Activated CD4-positive, alpha-beta memory T cell treated with anti-CD3 and anti-CD28 coated beads for 36 hours (primary cell): ENCODE measurements around the gene LIMK2. TPM values are rescaled to one million over a fixed set of nuclear protein-coding genes. Genes with fewer than 3 reads are reported as not detected.
"Not testable (repeated sequence)": the region's sequence is repeated elsewhere in the genome, so short reads cannot be mapped to it uniquely, and the experiment has no call there.

Experiments used
- CTCF ChIA-PET: fragments of 350-600 bp; sonication (Branson Sonifier 250); formaldehyde crosslinking; loops from one replicate; lab custom pipeline; 2021; ENCODE audit warnings: antibody characterized with exemption, inconsistent platforms; lab: Charles Lee
- POLR2A ChIA-PET: fragments of 350-600 bp; sonication (Branson Sonifier 250); formaldehyde crosslinking; loops from one replicate; lab custom pipeline; 2021; ENCODE audit warnings: antibody characterized with exemption; lab: Charles Lee
- DNase-seq: peaks from one replicate; pipeline ENCODE4 v3.0.0-alpha.2; 2020
- H3K27ac Mint-ChIP-seq: one replicate; pipeline ENCODE4 v1.8.0; 2021; ENCODE audit warnings: mixed read lengths
- H3K27me3 Mint-ChIP-seq: one replicate; pipeline ENCODE4 v1.8.0; 2021; ENCODE audit warnings: mixed read lengths
- H3K36me3 Mint-ChIP-seq: one replicate; pipeline ENCODE4 v1.8.0; 2021; ENCODE audit warnings: mixed read lengths
- H3K4me1 Mint-ChIP-seq: one replicate; pipeline ENCODE4 v1.8.0; 2021; ENCODE audit warnings: low read depth, mixed read lengths
- H3K4me3 Mint-ChIP-seq: one replicate; pipeline ENCODE4 v1.8.0; 2021; ENCODE audit warnings: mild to moderate bottlenecking, mixed read lengths
- H3K9me3 Mint-ChIP-seq: one replicate; pipeline ENCODE4 v1.8.0; 2021; ENCODE audit warnings: mixed read lengths
- intact Hi-C: fragments of 100-400 bp; cut with micrococcal nuclease; formaldehyde crosslinking; loops from one replicate; pipeline ENCODE4 v1.15.1; 2023
- total RNA-seq, 2 experiments: library from RNA; stranded (reverse); gene quantifications; one replicate each; pipeline ENCODE4 v1.2.3, GENCODE V29; 2021

The LIMK2 gene
- total RNA-seq, 2 experiments from 2014 or later: 42.0 to 44.7 TPM

GRCh38 chr22:31230871-31231621, 18.9 kb downstream of the LIMK2 start:
- Mint-ChIP-seq H3K36me3 (peaks cover 5% of the 10 kb centered on the region), H3K9me3 (no peaks in the 10 kb centered on the region), H3K27ac (peak overlapping the region; percentile 0), H3K4me1 (peaks cover 38% of the 10 kb centered on the region), H3K27me3 (no peaks in the 10 kb centered on the region), H3K4me3 (no peak overlapping the region)
- intact Hi-C loops: loop anchor here (10.0 kb wide), 1 partner anchor 286 kb away; no protein-coding TSS in a partner anchor
- POLR2A ChIA-PET: no interaction called here
- DNase-seq: peak; percentile 48
- CTCF ChIA-PET: interaction anchor here (0.5 to 4.4 kb wide), 13 partner anchors 13 to 261 kb away, joined by 3 to 47 read pairs (median 3); partner anchors contain the start of genes LIMK2 and SELENOM

DNA sequence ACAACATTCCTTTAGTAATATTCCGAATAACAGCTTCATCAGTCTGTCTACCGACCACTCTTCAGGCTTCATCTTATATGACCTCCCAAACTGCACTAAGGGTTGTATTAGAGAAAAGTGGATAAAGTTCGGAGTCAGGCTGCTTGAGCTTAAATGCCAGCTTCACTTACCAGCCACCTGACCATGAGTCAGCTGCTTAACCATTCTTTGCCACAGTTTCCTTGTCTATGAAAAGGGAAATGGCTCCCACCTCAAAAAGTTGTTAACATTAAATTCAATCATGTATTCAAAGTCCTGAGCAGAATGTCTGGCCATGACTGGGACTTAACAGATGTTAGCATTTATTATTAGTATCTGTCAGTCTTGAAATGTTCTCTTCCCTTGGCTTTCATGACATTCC, 20.9 kb downstream of the LIMK2 start:
- Mint-ChIP-seq H3K36me3 (peaks cover 3% of the 10 kb centered on the region), H3K27ac (no peak overlapping the region), H3K27me3 (no peaks in the 10 kb centered on the region), H3K9me3 (no peaks in the 10 kb centered on the region), H3K4me1 (peaks cover 35% of the 10 kb centered on the region), H3K4me3 (no peak overlapping the region)
- DNase-seq: no peak
- POLR2A ChIA-PET: no interaction called here
- intact Hi-C loops: loop anchor here (10.0 kb wide), 1 partner anchor 288 kb away; no protein-coding TSS in a partner anchor
- CTCF ChIA-PET: interaction anchor here (0.9 to 2.4 kb wide), 4 partner anchors 14 to 144 kb away, joined by 3 to 14 read pairs (median 6); partner anchors contain the start of genes LIMK2 and SELENOM

DNA sequence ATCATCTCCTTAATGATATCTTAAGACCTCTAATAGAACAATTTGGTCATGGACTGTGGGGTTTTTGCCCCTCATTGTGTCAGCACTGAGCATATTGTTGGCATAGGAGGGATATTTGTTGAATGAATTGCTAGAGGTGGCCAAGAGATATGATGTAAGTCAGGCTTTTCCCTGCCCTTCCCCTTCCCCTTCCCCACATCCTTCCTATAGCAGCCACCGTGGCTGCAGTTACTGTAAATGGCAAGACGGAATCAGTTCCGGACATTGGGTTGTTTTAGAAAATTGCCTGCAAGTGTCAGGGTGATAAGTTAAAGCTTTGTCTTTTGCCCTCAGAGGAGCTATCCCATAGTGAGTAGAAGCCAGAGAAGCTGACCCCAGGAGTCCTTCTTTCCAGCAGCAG, 23.0 kb downstream of the LIMK2 start:
- Mint-ChIP-seq H3K27me3 (no peaks in the 10 kb centered on the region), H3K4me1 (peaks cover 25% of the 10 kb centered on the region), H3K9me3 (no peaks in the 10 kb centered on the region), H3K27ac (no peak overlapping the region), H3K36me3 (peaks cover 3% of the 10 kb centered on the region), H3K4me3 (no peak overlapping the region)
- ChIA-PET POLR2A (no interaction called here), CTCF (no interaction called here)
- DNase-seq: no peak
- intact Hi-C loops: loop anchor here (5.0 to 10.0 kb wide), 2 partner anchors 37 to 290 kb away; no protein-coding TSS in a partner anchor

DNA sequence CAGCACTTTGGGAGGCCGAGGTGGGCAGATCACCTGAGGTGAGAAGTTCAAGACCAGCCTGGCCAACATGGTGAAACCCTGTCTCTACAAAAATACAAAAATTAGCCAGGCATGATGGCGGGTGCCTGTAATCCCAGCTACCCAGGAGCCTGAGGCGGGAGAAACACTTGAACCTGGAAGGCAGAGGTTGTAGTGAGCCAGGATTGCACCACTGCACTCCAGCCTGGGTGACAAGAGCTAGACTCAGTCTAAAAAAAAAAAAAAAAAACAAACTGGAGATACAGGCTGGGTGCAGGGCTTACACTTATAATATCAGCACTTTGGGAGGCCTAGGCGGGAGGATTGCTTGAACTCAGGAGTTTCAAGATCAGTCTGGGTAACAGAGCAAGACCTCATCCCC, 23.9 kb downstream of the LIMK2 start:
- H3K9me3 Mint-ChIP-seq, CTCF ChIA-PET, DNase-seq, H3K27me3 Mint-ChIP-seq, H3K36me3 Mint-ChIP-seq, H3K4me3 Mint-ChIP-seq, H3K27ac Mint-ChIP-seq, POLR2A ChIA-PET: not testable (repeated sequence)
- intact Hi-C loops: loop anchor here (5.0 to 10.0 kb wide), 2 partner anchors 36 to 291 kb away; no protein-coding TSS in a partner anchor
- peaks cover 15% of the 10 kb centered on the region for H3K4me1 Mint-ChIP-seq

DNA sequence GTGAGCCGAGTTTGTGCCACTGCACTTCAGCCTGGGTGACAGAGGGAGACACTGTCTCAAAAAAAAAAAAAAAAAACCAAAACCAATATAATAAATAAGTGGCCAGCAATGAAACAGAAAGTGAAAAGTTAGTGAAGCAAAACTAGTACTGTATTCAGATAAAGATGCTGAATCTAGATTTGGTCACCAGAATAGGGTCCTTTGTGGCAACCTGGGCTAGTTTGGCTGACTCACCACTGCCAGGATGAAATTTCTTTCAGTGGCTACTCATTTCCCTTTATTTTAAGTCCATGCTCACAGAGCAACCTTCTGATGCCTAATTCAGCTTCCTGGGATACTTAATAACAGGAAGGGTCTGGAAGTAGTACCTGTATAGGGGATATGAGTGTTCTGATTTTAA, 26.0 kb downstream of the LIMK2 start:
- Mint-ChIP-seq H3K27me3 (no peaks in the 10 kb centered on the region), H3K4me1 (peaks cover 19% of the 10 kb centered on the region), H3K9me3 (no peaks in the 10 kb centered on the region), H3K36me3 (peaks cover 11% of the 10 kb centered on the region), H3K4me3 (no peak overlapping the region), H3K27ac (no peak overlapping the region)
- ChIA-PET CTCF (no interaction called here), POLR2A (no interaction called here)
- intact Hi-C loops: loop anchor here (5.0 to 10.0 kb wide), 2 partner anchors 34 to 293 kb away; no protein-coding TSS in a partner anchor
- no peak for DNase-seq

DNA sequence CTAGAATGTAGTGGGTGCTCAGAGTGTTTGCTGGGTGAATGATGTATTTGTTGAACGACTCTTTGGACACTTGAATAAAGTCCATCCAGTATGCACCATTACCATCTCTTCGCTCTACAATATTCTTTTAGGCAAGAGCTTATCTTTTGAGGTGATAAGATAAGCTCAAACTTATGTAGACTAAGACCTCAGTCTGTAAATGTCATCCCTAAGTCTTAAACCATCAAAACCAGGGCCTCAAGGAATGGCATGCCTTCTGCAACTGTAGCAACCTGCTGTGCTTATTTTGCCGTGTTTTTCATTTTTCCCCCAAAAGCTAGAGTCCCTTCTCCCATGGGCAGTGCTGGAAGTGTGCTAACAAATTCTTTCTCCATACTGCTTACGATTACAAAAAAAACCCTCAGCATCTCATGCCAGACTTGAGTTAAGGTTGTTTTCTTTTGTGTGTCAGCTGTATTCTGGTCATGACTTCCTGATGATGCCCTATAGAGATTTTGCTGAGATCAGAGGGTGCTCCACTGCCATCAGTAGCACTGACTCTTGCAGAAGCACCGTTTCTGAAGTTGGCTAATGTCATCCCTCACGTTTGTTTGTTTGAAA, 27.8 kb downstream of the LIMK2 start:
- H3K27ac Mint-ChIP-seq: no peak overlapping the region
- peaks cover 9% of the 10 kb centered on the region for H3K36me3 Mint-ChIP-seq
- H3K4me3 Mint-ChIP-seq: no peak overlapping the region
- no peak for DNase-seq
- intact Hi-C loops: loop anchor here (5.0 to 10.0 kb wide), 2 partner anchors 32 to 295 kb away; no protein-coding TSS in a partner anchor
- H3K4me1 Mint-ChIP-seq: peaks cover 19% of the 10 kb centered on the region
- H3K27me3 Mint-ChIP-seq: no peaks in the 10 kb centered on the region
- no peaks in the 10 kb centered on the region for H3K9me3 Mint-ChIP-seq
- ChIA-PET POLR2A (no interaction called here), CTCF (interaction anchor here (0.7 to 1.3 kb wide), 3 partner anchors 28 to 483 kb away, joined by 3 to 5 read pairs (median 5); partner anchors contain the start of gene LIMK2)

- H3K4me1 Mint-ChIP-seq: peaks cover 16% of the 10 kb centered on the region
- intact Hi-C loops: no loop called here
- DNase-seq: no peak
- H3K27ac Mint-ChIP-seq: no peak overlapping the region
- no peak overlapping the region for H3K4me3 Mint-ChIP-seq
- H3K27me3 Mint-ChIP-seq: no peaks in the 10 kb centered on the region
- H3K36me3 Mint-ChIP-seq: peaks cover 9% of the 10 kb centered on the region
- POLR2A ChIA-PET: interaction anchor here (1.2 kb wide), 1 partner anchor 49 kb away, joined by 4 read pairs; no protein-coding TSS in a partner anchor
- H3K9me3 Mint-ChIP-seq: no peaks in the 10 kb centered on the region
- CTCF ChIA-PET: interaction anchor here (1.0 to 1.3 kb wide), 3 partner anchors 30 to 134 kb away, joined by 3 to 5 read pairs (median 3); partner anchors contain the start of genes LIMK2 and SELENOM
Observed at GRCh38 chr22:31241200-31241599, 29.1 kb downstream of the LIMK2 start.

DNA sequence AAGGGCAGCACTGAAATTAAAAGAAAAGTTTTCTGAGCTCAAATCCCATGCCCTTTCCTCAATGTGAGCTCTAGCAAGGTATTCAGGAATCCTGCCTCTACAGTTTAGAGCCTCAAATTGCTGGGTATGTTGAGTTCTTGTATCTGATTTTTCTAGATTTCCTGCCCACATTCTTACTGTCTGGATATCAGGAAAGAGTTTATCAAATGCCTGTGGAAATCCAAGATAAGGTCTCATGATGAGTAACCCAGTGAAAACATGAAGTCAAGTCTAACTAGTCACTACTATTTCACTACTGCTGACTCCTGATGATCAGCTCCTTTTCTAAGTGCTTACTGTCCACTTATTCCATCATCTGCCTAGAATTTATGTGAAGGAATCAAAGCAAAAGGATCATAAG, 29.8 kb downstream of the LIMK2 start:
- Mint-ChIP-seq H3K4me1 (peaks cover 19% of the 10 kb centered on the region), H3K27me3 (no peaks in the 10 kb centered on the region), H3K9me3 (no peaks in the 10 kb centered on the region), H3K4me3 (no peak overlapping the region), H3K27ac (no peak overlapping the region), H3K36me3 (peaks cover 9% of the 10 kb centered on the region)
- ChIA-PET POLR2A (interaction anchor here (1.2 kb wide), 1 partner anchor 48 kb away, joined by 4 read pairs; no protein-coding TSS in a partner anchor), CTCF (interaction anchor here (1.2 to 1.4 kb wide), 2 partner anchors 71 to 134 kb away, joined by 3 to 4 read pairs; partner anchors contain the start of gene SELENOM)
- intact Hi-C loops: no loop called here
- no peak for DNase-seq

GRCh38 chr22:31243339-31244045, 31.4 kb downstream of the LIMK2 start:
- intact Hi-C loops: no loop called here
- H3K36me3 Mint-ChIP-seq: peaks cover 9% of the 10 kb centered on the region
- POLR2A ChIA-PET: interaction anchor here (0.6 kb wide), 1 partner anchor 23 kb away, joined by 3 read pairs; no protein-coding TSS in a partner anchor
- peaks cover 32% of the 10 kb centered on the region for H3K4me1 Mint-ChIP-seq
- CTCF ChIA-PET: interaction anchor here (1.1 to 1.4 kb wide), 2 partner anchors 66 to 70 kb away, joined by 3 read pairs; no protein-coding TSS in a partner anchor
- no peak overlapping the region for H3K4me3 Mint-ChIP-seq
- no peak for DNase-seq
- H3K27me3 Mint-ChIP-seq: no peaks in the 10 kb centered on the region
- H3K9me3 Mint-ChIP-seq: no peaks in the 10 kb centered on the region
- no peak overlapping the region for H3K27ac Mint-ChIP-seq

DNA sequence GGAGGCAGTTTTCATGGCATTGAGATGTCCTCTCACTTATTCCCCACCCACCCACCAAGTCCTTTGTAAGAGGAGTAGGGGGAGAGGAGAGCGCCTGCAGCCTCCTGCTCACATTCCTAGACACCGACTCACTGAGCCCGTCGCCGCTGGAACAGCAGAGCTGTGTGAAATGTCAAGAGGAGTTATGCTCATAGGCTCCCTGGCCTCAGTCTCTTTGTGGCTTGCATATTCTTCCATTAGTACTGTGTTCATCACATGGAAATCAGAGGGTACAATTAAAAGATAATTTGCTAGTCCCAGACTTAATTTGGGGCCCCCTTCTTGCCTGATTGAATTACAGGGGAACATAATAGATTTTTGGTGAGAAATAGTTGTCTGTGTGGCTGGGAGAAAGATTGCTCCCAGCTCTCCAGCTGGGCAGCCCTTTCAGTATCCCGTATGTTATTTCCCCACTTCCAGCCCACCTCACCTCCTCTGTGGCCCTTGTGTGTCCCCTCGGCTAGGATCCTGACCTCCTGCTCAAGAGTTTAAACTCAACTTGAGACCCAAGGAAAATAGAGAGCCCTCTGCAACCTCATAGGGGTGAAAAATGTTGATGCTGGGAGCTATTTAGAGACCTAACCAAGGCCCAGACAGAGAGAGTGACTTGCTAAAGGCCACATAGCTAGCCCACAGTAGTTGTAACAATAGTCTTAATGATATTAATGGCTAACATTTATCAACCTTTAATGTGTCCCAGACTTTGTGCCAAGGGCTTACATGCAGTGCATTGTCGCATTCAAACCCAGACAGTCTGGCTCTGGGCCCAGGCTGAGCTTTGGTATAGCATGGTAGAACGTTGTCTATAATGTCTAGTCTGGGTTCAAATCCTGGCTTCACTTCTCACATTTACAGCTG, 32.2 kb downstream of the LIMK2 start:
- intact Hi-C loops: no loop called here
- H3K9me3 Mint-ChIP-seq: no peaks in the 10 kb centered on the region
- peaks cover 10% of the 10 kb centered on the region for H3K36me3 Mint-ChIP-seq
- H3K4me3 Mint-ChIP-seq: no peak overlapping the region
- H3K27me3 Mint-ChIP-seq: no peaks in the 10 kb centered on the region
- H3K27ac Mint-ChIP-seq: no peak overlapping the region
- DNase-seq: no peak
- H3K4me1 Mint-ChIP-seq: peaks cover 31% of the 10 kb centered on the region
- POLR2A ChIA-PET: interaction anchor here (0.9 kb wide), 1 partner anchor 42 kb away, joined by 3 read pairs; no protein-coding TSS in a partner anchor
- CTCF ChIA-PET: interaction anchor here (0.6 to 1.1 kb wide), 2 partner anchors 15 to 66 kb away, joined by 3 read pairs; no protein-coding TSS in a partner anchor
